H1 (cell line): ENCODE measurements around the gene GRIP1. TPM values are rescaled to one million over a fixed set of nuclear protein-coding genes. Genes with fewer than 3 reads are reported as not detected.

Source experiments
- BACH1 ChIP-seq: IDR thresholded peaks from 2 replicates; pipeline ENCODE4 v1.6.1; 2012; ENCODE audit warnings: low read length, improper control_type of control experiment
- CBX5 ChIP-seq: fragments of 300-800, 300-1000 bp; sonication (generic); IDR thresholded peaks from 2 replicates; pipeline ENCODE4 v1.7.1; 2016; ENCODE audit warnings: antibody characterized with exemption, low read length, low read depth
- CBX8 ChIP-seq: fragments of 300-800, 300-1000 bp; sonication (generic); IDR thresholded peaks from 2 replicates; pipeline ENCODE4 v1.7.1; 2016; ENCODE audit warnings: low read depth, low read length, borderline replicate concordance
- HDAC2 ChIP-seq, 2 experiments: fragments of 300-600 bp in 1 of 2; sonication (generic) in 1 of 2; IDR thresholded peaks; 2 replicates each; pipeline ENCODE4 v1.6.1; 2011 to 2012; ENCODE audit warnings: low read depth in 2 of 2, low read length in 2 of 2, mild to moderate bottlenecking in 2 of 2, moderate library complexity in 2 of 2, borderline replicate concordance in 1 of 2, inconsistent platforms in 1 of 2
- POU5F1 ChIP-seq: IDR thresholded peaks from 2 replicates; pipeline ENCODE4 v1.6.1; 2011; ENCODE audit warnings: low read depth, mild to moderate bottlenecking, low read length, moderate library complexity
- SIRT6 ChIP-seq: IDR thresholded peaks from one replicate; pipeline ENCODE4 v1.7.1; 2012; ENCODE audit warnings: low read length, inconsistent platforms
- TCF12 ChIP-seq: IDR thresholded peaks from 2 replicates; pipeline ENCODE4 v1.6.1; 2011; ENCODE audit warnings: low read depth, mild to moderate bottlenecking, low read length
- polyA plus RNA-seq, 7 experiments: library from polyadenylated mRNA; depleted of rRNA in 3 of 7; stranded (reverse) in 5 of 7; unstranded in 2 of 7; fragments of >200 nt in 5 of 7; fragments of 200-250 nt in 2 of 7; gene quantifications; 1 replicate in 5 of 7; 2 replicates in 1 of 7; 4 replicates in 1 of 7; pipeline versions ENCODE4 v1.2.1 to v1.2.3, GENCODE V29; 2011 to 2013; ENCODE audit warnings: missing spikeins in 2 of 7, mixed read lengths in 2 of 7
- total RNA-seq: library from RNA; stranded (reverse); fragmentation: NEBNext Ultra II Directional; extraction: Animal tissue kit (Norgen Biotek cat#: 25700); gene quantifications from 2 replicates; pipeline ENCODE4 v1.2.1, GENCODE V29; 2021

The GRIP1 gene
- total and polyA plus RNA-seq, 2 of the 8 experiments (the other 6 are each of a cell fraction or from before 2014, with no cell fraction given), result 4.5 to 27.3 TPM

- TF ChIP-seq BACH1 (no peak), CBX8 (no peak), HDAC2 (IDR thresholded peaks at IDR 0.05; ENCODE audit: borderline replicate concordance in 1 of 2, low read depth in 2 of 2, low read length in 2 of 2) (no peak), SIRT6 (no peak), CBX5 (no peak), POU5F1 (no peak), TCF12 (no peak)
Observed at GRCh38 chr12:66590275-66590985, 88.4 kb downstream of the GRIP1 start (continued).
